HCT116 (cell line): ENCODE results near the gene AGMAT. TPM values are rescaled to one million over a fixed set of nuclear protein-coding genes. Genes with fewer than 3 reads are reported as not detected.

Experiments used
- ATAC-seq: fragments of 200-7000 bp; cut with Tn5 transposase; 2 replicates; pipeline ENCODE4 v1.9.1; 2020; ENCODE audit warnings: mild to moderate bottlenecking, moderate library complexity
- BruUV-seq: library from RNA; stranded (reverse); fragments of 400-500 nt; replicated peaks from 2 replicates; lab custom pipeline; 2021; lab: Mats Ljungman, UMichigan
- CTCF ChIA-PET: fragments of 300-600 bp; sonication (Branson Sonifier 250); formaldehyde crosslinking; loops from one replicate; lab custom pipeline; 2021; ENCODE audit warnings: antibody characterized with exemption; lab: Charles Lee
- POLR2A ChIA-PET: fragments of 300-600, 350-600 bp; sonication (Branson Sonifier 250); formaldehyde crosslinking; loops from one replicate; lab custom pipeline; 2021; ENCODE audit warnings: antibody characterized with exemption; lab: Charles Lee
- RAD21 ChIA-PET, 2 experiments: fragments of 300-600 bp; sonication (Branson Sonifier 250); formaldehyde crosslinking; loops; one replicate each; lab custom pipeline; 2023; ENCODE audit warnings: low total read pairs in 2 of 2; ENCODE audit not compliant: uncharacterized antibody in 2 of 2, unreplicated experiment in 2 of 2, low non-redundant PET in 1 of 2; lab: Charles Lee
- DNase-seq: peaks from one replicate; pipeline ENCODE4 v3.0.0-alpha.2; 2010; ENCODE audit warnings: low read depth, low spot score
- H2AFZ ChIP-seq: fragments of 200-600 bp; shearing (Covaris generic), sonication (generic); 2 replicates; pipeline ENCODE4 v1.6.1; 2017; ENCODE audit warnings: low read depth, mixed run types, mixed read lengths, antibody characterized with exemption, low read length; ENCODE audit not compliant: poor library complexity, severe bottlenecking
- H3K27ac ChIP-seq: 2 replicates; pipeline ENCODE4 v1.5.1; 2012; ENCODE audit warnings: low read depth, low read length
- H3K27me3 ChIP-seq: fragments of 200-600 bp; sonication (generic); 2 replicates; pipeline ENCODE4 v1.6.1; 2016; ENCODE audit warnings: mixed run types, low read length, mixed read lengths; ENCODE audit not compliant: insufficient read depth
- H3K36me3 ChIP-seq, 2 experiments: fragments of 200-500 bp in 1 of 2; fragments of 200-600 bp in 1 of 2; sonication (Bioruptor generic) in 1 of 2; sonication (generic) in 1 of 2; 2 replicates each; pipeline versions ENCODE4 v1.5.1 to v1.6.1; 2014 to 2016; ENCODE audit warnings: low read length in 2 of 2, inconsistent platforms in 1 of 2, mixed read lengths in 1 of 2, mixed run types in 1 of 2; ENCODE audit not compliant: insufficient read depth in 2 of 2, control insufficient read depth in 1 of 2
- H3K4me1 ChIP-seq, 2 experiments: fragments of 200-600 bp in 1 of 2; sonication (generic) in 1 of 2; 2 replicates each; pipeline versions ENCODE4 v1.5.1 to v1.6.1; 2012 to 2017; ENCODE audit warnings: low read length in 2 of 2, inconsistent platforms in 1 of 2, mild to moderate bottlenecking in 1 of 2, mixed read lengths in 1 of 2, mixed run types in 1 of 2, moderate library complexity in 1 of 2; ENCODE audit not compliant: insufficient read depth in 2 of 2, control insufficient read depth in 1 of 2
- H3K4me2 ChIP-seq: fragments of 200-600 bp; sonication (generic); 2 replicates; pipeline ENCODE4 v1.6.1; 2017; ENCODE audit warnings: mixed run types, low read length, mixed read lengths
- H3K4me3 ChIP-seq, 2 experiments: fragments of 200-600 bp in 1 of 2; sonication (generic) in 1 of 2; replicated peaks in 1 of 2; 2 replicates each; pipeline ENCODE4 v1.5.1; 2011 to 2016; ENCODE audit warnings: low read length in 2 of 2, control low read depth in 1 of 2, low read depth in 1 of 2, mild to moderate bottlenecking in 1 of 2, mixed read lengths in 1 of 2, mixed run types in 1 of 2
- H3K79me2 ChIP-seq: fragments of 200-600 bp; sonication (generic); 2 replicates; pipeline ENCODE4 v1.6.1; 2017; ENCODE audit warnings: mild to moderate bottlenecking, mixed run types, low read length, moderate library complexity, mixed read lengths; ENCODE audit not compliant: insufficient read depth
- H3K9ac ChIP-seq: fragments of 200-600 bp; sonication (generic); 2 replicates; pipeline ENCODE4 v1.6.1; 2016; ENCODE audit warnings: low read length, mixed read lengths
- H3K9me2 ChIP-seq: fragments of 200-600 bp; sonication (generic), shearing (Covaris generic); 2 replicates; pipeline ENCODE4 v1.6.1; 2017; ENCODE audit warnings: mixed run types, mild to moderate bottlenecking, moderate library complexity; ENCODE audit not compliant: insufficient read depth
- H3K9me3 ChIP-seq, 2 experiments: fragments of 200-500 bp in 1 of 2; fragments of 200-600 bp in 1 of 2; sonication (Bioruptor generic) in 1 of 2; sonication (generic) in 1 of 2; 2 replicates each; pipeline ENCODE4 v1.6.1; 2014 to 2017; ENCODE audit warnings: low read length in 2 of 2, mixed read lengths in 2 of 2, inconsistent platforms in 1 of 2, low read depth in 1 of 2, mild to moderate bottlenecking in 1 of 2, mixed run types in 1 of 2, moderate library complexity in 1 of 2; ENCODE audit not compliant: control insufficient read depth in 1 of 2, insufficient read depth in 1 of 2
- H4K20me1 ChIP-seq: fragments of 200-600 bp; sonication (generic), shearing (Covaris generic); 2 replicates; pipeline ENCODE4 v1.6.1; 2017; ENCODE audit warnings: mixed run types, mild to moderate bottlenecking, moderate library complexity; ENCODE audit not compliant: insufficient read depth
- ATF3 ChIP-seq: IDR thresholded peaks from 2 replicates; pipeline ENCODE4 v1.6.1; 2012
- CBX3 ChIP-seq: IDR thresholded peaks from 2 replicates; pipeline ENCODE4 v1.6.1; 2012; ENCODE audit warnings: low read depth
- EGR1 ChIP-seq: IDR thresholded peaks from 2 replicates; pipeline ENCODE4 v1.6.1; 2012; ENCODE audit warnings: low read depth
- ELF1 ChIP-seq: IDR thresholded peaks from 2 replicates; pipeline ENCODE4 v1.6.1; 2012; ENCODE audit warnings: low read depth, borderline replicate concordance
- EZH2 ChIP-seq: fragments of 200-600 bp; sonication (generic); IDR thresholded peaks from 2 replicates; pipeline ENCODE4 v1.6.1; 2017; ENCODE audit warnings: antibody characterized with exemption, mixed run types
- EZH2phosphoT487 ChIP-seq: fragments of 200-600 bp; IDR thresholded peaks from 2 replicates; pipeline ENCODE4 v1.6.1; 2018; ENCODE audit warnings: antibody characterized with exemption, borderline replicate concordance
- FOSL1 ChIP-seq: IDR thresholded peaks from 2 replicates; pipeline ENCODE4 v1.6.1; 2012; ENCODE audit warnings: low read depth
- JUND ChIP-seq: IDR thresholded peaks from 2 replicates; pipeline ENCODE4 v1.6.1; 2012
- POLR2AphosphoS5 ChIP-seq: IDR thresholded peaks from 2 replicates; pipeline ENCODE4 v1.6.1; 2011; ENCODE audit warnings: mild to moderate bottlenecking, low read depth, low read length, moderate library complexity
- REST ChIP-seq: IDR thresholded peaks from 2 replicates; pipeline ENCODE4 v1.6.1; 2012; ENCODE audit warnings: low read depth
- SP1 ChIP-seq: IDR thresholded peaks from 2 replicates; pipeline ENCODE4 v1.6.1; 2012; ENCODE audit warnings: low read depth
- SRF ChIP-seq: IDR thresholded peaks from 2 replicates; pipeline ENCODE4 v1.6.1; 2012; ENCODE audit warnings: low read depth
- TCF7L2 ChIP-seq: IDR thresholded peaks from 2 replicates; pipeline ENCODE4 v1.7.0; 2011; ENCODE audit warnings: borderline replicate concordance, inconsistent platforms; ENCODE audit not compliant: insufficient read depth, insufficient read length; ENCODE audit errors: extremely low read depth
- YY1 ChIP-seq: IDR thresholded peaks from 2 replicates; pipeline ENCODE4 v1.6.1; 2011; ENCODE audit warnings: low read length, low read depth, moderate library complexity, mild to moderate bottlenecking; ENCODE audit not compliant: insufficient replicate concordance; ENCODE audit errors: extremely low read depth
- intact Hi-C: fragments of 100-400 bp; cut with micrococcal nuclease; formaldehyde crosslinking; loops from 2 replicates; pipeline ENCODE4 v1.10.0; 2022
- total RNA-seq: library from RNA; stranded (reverse); gene quantifications from one replicate; pipeline ENCODE4 v1.2.1, GENCODE V29; 2021; ENCODE audit not compliant: unreplicated experiment

AGMAT gene
- total RNA-seq, 1 experiment from 2014 or later, result not detected

GRCh38 chr1:15538771-15539170 is 46.1 kb downstream of the AGMAT start:
- no TSS peak for BruUV-seq
- CTCF ChIA-PET, result no interaction called here
- no peak overlapping the region for H2AFZ ChIP-seq

GRCh38 chr1:15531682-15532081 is 53.2 kb downstream of the AGMAT start:
- intact Hi-C loops, result no loop called here
- Histone ChIP-seq H2AFZ (no peak overlapping the region), H3K9me2 (no peaks in the 10 kb centered on the region), H4K20me1 (no peaks in the 10 kb centered on the region), H3K4me2 (no peak overlapping the region), H3K4me1 (peaks cover 0 to 9% of the 10 kb centered on the region in 2 experiments; a peak in 2 of 4 replicates), H3K79me2 (peaks cover 26% of the 10 kb centered on the region), H3K27ac (no peak overlapping the region), H3K27me3 (no peaks in the 10 kb centered on the region), H3K4me3 (no peak overlapping the region), H3K36me3 (peaks cover 9 to 11% of the 10 kb centered on the region in 2 experiments; a peak in 2 of 4 replicates), H3K9ac (no peak overlapping the region), H3K9me3 (no peaks in the 10 kb centered on the region)
- ATAC-seq (no peak), DNase-seq (no peak)
- no TSS peak for BruUV-seq
- CTCF ChIA-PET, result no interaction called here
- POLR2A ChIA-PET, result no interaction called here
- RAD21 ChIA-PET, result no interaction called here
- TF ChIP-seq EZH2, result no peak
- TF ChIP-seq YY1, result no peak
- TF ChIP-seq SRF, result no peak
- no peak for TF ChIP-seq FOSL1
- TF ChIP-seq REST, result no peak
- TF ChIP-seq EGR1, result no peak
- no peak for TF ChIP-seq CBX3
- TF ChIP-seq POLR2AphosphoS5, result no peak
- no peak for TF ChIP-seq JUND
- no peak for TF ChIP-seq ATF3
- TF ChIP-seq ELF1, result no peak
- no peak for TF ChIP-seq SP1

More at GRCh38 chr1:15538771-15539170, 46.1 kb downstream of the AGMAT start:
- no peaks in the 10 kb centered on the region for H3K27me3 ChIP-seq
- no peak for DNase-seq
- intact Hi-C loops, result no loop called here
- H3K4me3 ChIP-seq, result no peak overlapping the region
- no peak for ATAC-seq
- H3K9me2 ChIP-seq, result no peaks in the 10 kb centered on the region
- no peaks in the 10 kb centered on the region for H3K4me1 ChIP-seq
- H3K9me3 ChIP-seq, result no peaks in the 10 kb centered on the region
- H3K27ac ChIP-seq, result no peak overlapping the region
- 0 out of 2 replicates have a peak, but pooled peaks cover 3% of the 10 kb centered on the region for H4K20me1 ChIP-seq
- no peak overlapping the region for H3K4me2 ChIP-seq
- ChIA-PET RAD21 (no interaction called here), POLR2A (no interaction called here)
- H3K36me3 ChIP-seq, result peaks cover 28% of the 10 kb centered on the region in 2 experiments; a peak in 3 of 4 replicates
- TF ChIP-seq EZH2phosphoT487 (no peak), ATF3 (no peak), JUND (no peak), TCF7L2 (no peak), ELF1 (no peak), YY1 (no peak)
- H3K9ac ChIP-seq, result no peak overlapping the region
- no peaks in the 10 kb centered on the region for H3K79me2 ChIP-seq
